Osteoblast (primary cell): ENCODE results near the gene EYA4. TPM values are rescaled to one million over a fixed set of nuclear protein-coding genes. Genes with fewer than 3 reads are reported as not detected.
A peak's percentile ranks its signal among the peaks of the same experiment; 100 is the strongest.

Source experiments
- DNase-seq: peaks from one replicate; pipeline ENCODE4 v3.0.0; 2011; ENCODE audit warnings: low spot score, mixed read lengths; ENCODE audit not compliant: insufficient read length; ENCODE audit errors: missing footprints
- H2AFZ ChIP-seq: 2 replicates; pipeline ENCODE4 v1.6.0; 2011; ENCODE audit warnings: mild to moderate bottlenecking, low read length
- H3K27ac ChIP-seq: 2 replicates; pipeline ENCODE4 v1.5.1; 2011; ENCODE audit warnings: mild to moderate bottlenecking, low read depth, low read length, moderate library complexity
- H3K27me3 ChIP-seq: 2 replicates; pipeline ENCODE4 v1.6.0; 2012; ENCODE audit warnings: mild to moderate bottlenecking, control low read depth, inconsistent platforms, low read length, moderate library complexity; ENCODE audit not compliant: insufficient read depth
- H3K36me3 ChIP-seq: 2 replicates; pipeline ENCODE4 v1.5.1; 2011; ENCODE audit warnings: mild to moderate bottlenecking, low read length, control low read depth, moderate library complexity; ENCODE audit not compliant: insufficient read depth
- H3K4me1 ChIP-seq: 2 replicates; pipeline ENCODE4 v1.5.1; 2011; ENCODE audit warnings: mild to moderate bottlenecking, low read length, control low read depth, moderate library complexity; ENCODE audit not compliant: insufficient read depth
- H3K4me2 ChIP-seq: 2 replicates; pipeline ENCODE4 v1.6.0; 2011; ENCODE audit warnings: mild to moderate bottlenecking, low read length; ENCODE audit not compliant: insufficient read depth
- H3K4me3 ChIP-seq: fragments of 200-600 bp; sonication (generic); 3 replicates; pipeline ENCODE4 v1.5.1; 2012; ENCODE audit warnings: mild to moderate bottlenecking, low read length, inconsistent platforms; ENCODE audit not compliant: insufficient read depth
- H3K79me2 ChIP-seq: 2 replicates; pipeline ENCODE4 v1.6.0; 2012; ENCODE audit warnings: mild to moderate bottlenecking, low read length, control low read depth, inconsistent platforms; ENCODE audit not compliant: insufficient read depth
- H3K9me3 ChIP-seq: 2 replicates; pipeline ENCODE4 v1.5.1; 2011; ENCODE audit warnings: low read depth, low read length, control low read depth
- H4K20me1 ChIP-seq: 2 replicates; pipeline ENCODE4 v1.6.0; 2012; ENCODE audit warnings: mild to moderate bottlenecking, low read length, control low read depth; ENCODE audit not compliant: insufficient read depth
- total RNA-seq: library from RNA; depleted of rRNA; stranded (reverse); fragments of >200 nt; gene quantifications from 2 replicates; pipeline ENCODE4 v1.2.3, GENCODE V29; 2012
- TF ChIP-seq, protein P1 (sequence below): IDR thresholded peaks from 2 replicates; pipeline ENCODE4 v1.5.1; 2011; ENCODE audit warnings: mild to moderate bottlenecking, low read depth, low read length, moderate library complexity; ENCODE audit errors: extremely low read depth

Gene EYA4
- total RNA-seq, 1 donor: 35.5 TPM

DNA sequence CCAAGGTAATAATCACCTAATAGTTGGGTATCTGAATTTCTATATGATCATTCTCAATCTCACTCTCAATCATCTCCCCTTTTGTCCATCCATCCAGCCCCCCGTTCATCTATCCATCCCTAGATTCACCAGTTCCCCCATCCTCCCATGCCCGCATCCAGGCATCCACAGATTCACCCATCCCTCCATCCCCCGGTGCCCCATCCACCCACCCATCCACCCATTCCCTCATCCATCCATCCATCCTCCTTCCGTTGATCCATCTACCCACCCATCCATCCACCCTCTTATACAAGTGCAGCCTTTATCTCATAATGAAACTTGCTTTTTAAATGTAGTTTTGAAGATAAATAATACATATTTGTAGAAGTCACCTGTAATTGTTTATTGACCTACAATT is 76.5 kb downstream of the EYA4 start:
- TF ChIP-seq, protein P1, sequence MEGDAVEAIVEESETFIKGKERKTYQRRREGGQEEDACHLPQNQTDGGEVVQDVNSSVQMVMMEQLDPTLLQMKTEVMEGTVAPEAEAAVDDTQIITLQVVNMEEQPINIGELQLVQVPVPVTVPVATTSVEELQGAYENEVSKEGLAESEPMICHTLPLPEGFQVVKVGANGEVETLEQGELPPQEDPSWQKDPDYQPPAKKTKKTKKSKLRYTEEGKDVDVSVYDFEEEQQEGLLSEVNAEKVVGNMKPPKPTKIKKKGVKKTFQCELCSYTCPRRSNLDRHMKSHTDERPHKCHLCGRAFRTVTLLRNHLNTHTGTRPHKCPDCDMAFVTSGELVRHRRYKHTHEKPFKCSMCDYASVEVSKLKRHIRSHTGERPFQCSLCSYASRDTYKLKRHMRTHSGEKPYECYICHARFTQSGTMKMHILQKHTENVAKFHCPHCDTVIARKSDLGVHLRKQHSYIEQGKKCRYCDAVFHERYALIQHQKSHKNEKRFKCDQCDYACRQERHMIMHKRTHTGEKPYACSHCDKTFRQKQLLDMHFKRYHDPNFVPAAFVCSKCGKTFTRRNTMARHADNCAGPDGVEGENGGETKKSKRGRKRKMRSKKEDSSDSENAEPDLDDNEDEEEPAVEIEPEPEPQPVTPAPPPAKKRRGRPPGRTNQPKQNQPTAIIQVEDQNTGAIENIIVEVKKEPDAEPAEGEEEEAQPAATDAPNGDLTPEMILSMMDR: no peak
- no peak for DNase-seq
- Histone ChIP-seq H3K4me2 (no peak overlapping the region), H3K4me1 (no peaks in the 10 kb centered on the region), H2AFZ (no peak overlapping the region), H3K27me3 (no peaks in the 10 kb centered on the region), H3K36me3 (no peaks in the 10 kb centered on the region), H3K4me3 (no peak overlapping the region), H3K9me3 (no peaks in the 10 kb centered on the region), H4K20me1 (no peaks in the 10 kb centered on the region), H3K79me2 (no peaks in the 10 kb centered on the region), H3K27ac (no peak overlapping the region)

DNA sequence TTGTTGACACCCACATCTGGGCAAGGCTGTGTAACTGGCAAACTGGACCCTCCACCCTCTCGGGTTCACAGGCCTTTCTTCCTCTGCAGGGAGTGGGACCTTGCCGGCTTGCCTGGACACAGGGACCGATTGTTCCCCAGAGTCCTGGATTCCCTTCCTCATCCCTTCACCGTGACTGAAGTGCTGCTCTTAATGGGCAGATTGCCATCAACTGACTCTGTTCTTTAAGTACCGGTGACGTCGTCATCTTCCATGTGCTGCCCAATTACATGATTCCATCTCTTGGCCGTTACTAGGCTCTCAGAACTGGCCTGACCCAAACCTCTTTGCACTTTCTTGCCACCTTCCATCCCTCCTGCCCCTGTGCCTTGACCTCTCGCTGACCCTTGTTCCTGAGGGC is 85.4 kb downstream of the EYA4 start:
- Histone ChIP-seq H3K4me3 (no peak overlapping the region), H3K4me1 (no peaks in the 10 kb centered on the region), H3K9me3 (no peaks in the 10 kb centered on the region), H2AFZ (no peak overlapping the region), H3K27ac (no peak overlapping the region), H4K20me1 (no peaks in the 10 kb centered on the region), H3K27me3 (no peaks in the 10 kb centered on the region), H3K4me2 (no peak overlapping the region), H3K36me3 (no peaks in the 10 kb centered on the region), H3K79me2 (no peaks in the 10 kb centered on the region)
- TF ChIP-seq, protein P1: no peak
- DNase-seq: peak; percentile 30

DNA sequence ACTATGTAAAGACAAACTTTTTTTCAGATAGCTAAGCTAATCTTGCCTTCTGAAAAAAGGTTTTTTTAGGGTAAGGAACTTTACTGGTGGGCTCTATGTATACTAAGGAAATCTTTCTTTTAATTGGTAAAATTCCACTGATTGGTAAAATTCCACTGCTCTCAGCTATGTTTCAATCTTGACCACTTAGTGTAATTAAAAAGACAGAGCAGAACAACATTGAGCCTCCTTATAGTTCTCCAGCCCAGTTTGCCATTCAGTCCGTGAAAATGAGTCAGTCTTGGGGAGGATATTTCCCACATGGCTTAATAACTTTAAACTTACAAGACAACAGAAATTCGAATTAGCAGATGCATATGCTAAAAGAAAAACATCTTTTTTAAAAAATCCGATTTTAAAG is 92.7 kb downstream of the EYA4 start:
- no peak overlapping the region for H2AFZ ChIP-seq
- no peak overlapping the region for H3K4me2 ChIP-seq
- H3K4me1 ChIP-seq: peaks cover 5% of the 10 kb centered on the region
- TF ChIP-seq, protein P1: no peak
- no peaks in the 10 kb centered on the region for H3K9me3 ChIP-seq
- no peaks in the 10 kb centered on the region for H3K36me3 ChIP-seq
- no peak for DNase-seq
- H3K4me3 ChIP-seq: no peak overlapping the region
- H3K79me2 ChIP-seq: no peaks in the 10 kb centered on the region
- no peaks in the 10 kb centered on the region for H4K20me1 ChIP-seq
- H3K27ac ChIP-seq: no peak overlapping the region
- no peaks in the 10 kb centered on the region for H3K27me3 ChIP-seq

DNA sequence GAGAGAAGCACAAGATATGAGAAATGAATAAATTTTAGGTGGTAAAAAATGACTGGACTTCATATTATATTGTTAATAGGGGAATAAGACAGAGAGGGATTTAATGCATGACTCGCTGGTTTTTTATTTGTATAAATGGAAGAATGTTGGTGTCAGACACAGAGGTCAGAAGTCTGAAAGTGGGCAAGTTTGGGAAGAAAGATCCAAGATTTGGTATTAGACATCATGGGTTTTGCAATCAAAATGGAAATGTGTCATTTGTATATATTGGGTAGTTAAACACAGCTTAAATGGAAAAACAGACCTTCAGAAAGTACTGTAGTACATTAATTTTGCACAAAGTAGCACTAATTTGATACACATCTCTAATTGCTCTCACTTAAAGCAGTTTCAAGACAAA is 96.2 kb downstream of the EYA4 start:
- DNase-seq: no peak
- Histone ChIP-seq H3K4me3 (no peak overlapping the region), H3K79me2 (no peaks in the 10 kb centered on the region), H3K9me3 (no peaks in the 10 kb centered on the region), H3K27ac (no peak overlapping the region), H4K20me1 (no peaks in the 10 kb centered on the region), H3K4me1 (peaks cover 26% of the 10 kb centered on the region), H3K4me2 (no peak overlapping the region), H2AFZ (no peak overlapping the region), H3K27me3 (no peaks in the 10 kb centered on the region), H3K36me3 (no peaks in the 10 kb centered on the region)
- TF ChIP-seq, protein P1: no peak
